ENCODE measurements around the gene KIAA0408.

DNA sequence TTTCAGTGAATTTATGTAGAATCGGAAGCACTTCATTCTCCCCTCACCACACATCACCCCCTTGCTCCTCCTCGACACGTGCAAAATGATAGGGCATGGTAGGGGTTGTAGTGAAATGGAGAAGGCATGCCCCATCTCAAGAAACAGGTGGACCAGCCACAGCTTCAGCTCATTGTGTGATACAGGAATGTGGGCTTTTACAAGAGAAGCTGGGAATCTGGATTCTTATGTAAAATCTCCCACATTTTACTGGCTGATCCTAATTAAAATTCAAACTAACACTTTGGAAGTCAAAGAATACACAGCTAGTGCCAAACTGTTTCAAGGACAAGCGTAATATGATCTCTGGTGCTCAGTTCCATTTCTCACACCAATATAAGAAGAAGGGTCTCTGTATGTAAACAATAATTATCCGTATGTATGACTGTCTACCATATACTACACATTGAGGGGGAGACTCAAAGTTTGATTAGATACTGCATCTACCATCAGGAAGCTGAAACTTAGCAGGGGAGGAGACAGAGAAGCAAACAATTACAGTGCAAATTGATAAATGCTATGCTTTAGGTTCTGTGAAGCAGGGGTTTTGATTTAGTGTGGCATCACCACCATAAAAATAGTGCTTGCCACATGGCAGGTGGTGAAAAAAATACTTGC is 24.3 kb upstream of the KIAA0408 start:
- no peak for TF ChIP-seq CTCF (IDR thresholded peaks at IDR 0.05; ENCODE audit: poor library complexity, severe bottlenecking)
- no peak for TF ChIP-seq EZH2 (IDR thresholded peaks at IDR 0.05; ENCODE audit: borderline replicate concordance, insufficient read depth, low read length, poor library complexity, severe bottlenecking)
